Osteoblast (primary cell): Measurements from ENCODE around the gene FRMD8. TPM values are rescaled to one million over a fixed set of nuclear protein-coding genes. Genes with fewer than 3 reads are reported as not detected.

Source experiments
- DNase-seq: peaks from one replicate; pipeline ENCODE4 v3.0.0; 2011; ENCODE audit warnings: low spot score, mixed read lengths; ENCODE audit not compliant: insufficient read length; ENCODE audit errors: missing footprints
- H2AFZ ChIP-seq: 2 replicates; pipeline ENCODE4 v1.6.0; 2011; ENCODE audit warnings: mild to moderate bottlenecking, low read length
- H3K27ac ChIP-seq: 2 replicates; pipeline ENCODE4 v1.5.1; 2011; ENCODE audit warnings: mild to moderate bottlenecking, low read depth, low read length, moderate library complexity
- H3K27me3 ChIP-seq: 2 replicates; pipeline ENCODE4 v1.6.0; 2012; ENCODE audit warnings: mild to moderate bottlenecking, control low read depth, inconsistent platforms, low read length, moderate library complexity; ENCODE audit not compliant: insufficient read depth
- H3K36me3 ChIP-seq: 2 replicates; pipeline ENCODE4 v1.5.1; 2011; ENCODE audit warnings: mild to moderate bottlenecking, low read length, control low read depth, moderate library complexity; ENCODE audit not compliant: insufficient read depth
- H3K4me1 ChIP-seq: 2 replicates; pipeline ENCODE4 v1.5.1; 2011; ENCODE audit warnings: mild to moderate bottlenecking, low read length, control low read depth, moderate library complexity; ENCODE audit not compliant: insufficient read depth
- H3K4me2 ChIP-seq: 2 replicates; pipeline ENCODE4 v1.6.0; 2011; ENCODE audit warnings: mild to moderate bottlenecking, low read length; ENCODE audit not compliant: insufficient read depth
- H3K4me3 ChIP-seq: fragments of 200-600 bp; sonication (generic); 3 replicates; pipeline ENCODE4 v1.5.1; 2012; ENCODE audit warnings: mild to moderate bottlenecking, low read length, inconsistent platforms; ENCODE audit not compliant: insufficient read depth
- H3K79me2 ChIP-seq: 2 replicates; pipeline ENCODE4 v1.6.0; 2012; ENCODE audit warnings: mild to moderate bottlenecking, low read length, control low read depth, inconsistent platforms; ENCODE audit not compliant: insufficient read depth
- H3K9me3 ChIP-seq: 2 replicates; pipeline ENCODE4 v1.5.1; 2011; ENCODE audit warnings: low read depth, low read length, control low read depth
- H4K20me1 ChIP-seq: 2 replicates; pipeline ENCODE4 v1.6.0; 2012; ENCODE audit warnings: mild to moderate bottlenecking, low read length, control low read depth; ENCODE audit not compliant: insufficient read depth
- total RNA-seq: library from RNA; depleted of rRNA; stranded (reverse); fragments of >200 nt; gene quantifications from 2 replicates; pipeline ENCODE4 v1.2.3, GENCODE V29; 2012
- TF ChIP-seq, protein P1 (sequence below): IDR thresholded peaks from 2 replicates; pipeline ENCODE4 v1.5.1; 2011; ENCODE audit warnings: mild to moderate bottlenecking, low read depth, low read length, moderate library complexity; ENCODE audit errors: extremely low read depth

Gene FRMD8
- total RNA-seq, 1 donor = 78.2 TPM

DNA sequence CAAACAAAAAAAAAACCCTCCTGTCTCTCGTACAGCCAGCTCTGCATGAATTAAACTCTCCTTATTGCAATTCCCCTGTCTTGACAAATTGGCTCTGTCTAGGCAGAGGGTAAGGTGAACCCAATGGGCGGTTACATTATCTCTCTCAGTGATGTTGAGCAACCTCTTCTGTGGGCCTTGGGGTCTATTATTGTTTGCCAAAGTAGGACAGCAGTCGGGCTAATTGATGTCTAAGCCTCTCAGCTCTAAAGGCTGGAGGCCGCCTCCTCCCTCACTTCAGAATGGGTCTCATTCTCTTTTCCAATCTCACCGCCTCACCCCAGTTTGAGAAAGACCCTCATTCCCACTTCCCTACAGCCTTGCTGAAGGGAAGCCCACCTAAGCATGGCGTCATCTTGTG lies 2.7 kb upstream of the FRMD8 start:
- H3K79me2 ChIP-seq = peaks cover 34% of the 10 kb centered on the region
- DNase-seq = no peak
- peaks cover 33% of the 10 kb centered on the region for H3K4me1 ChIP-seq
- H3K4me2 ChIP-seq = no peak overlapping the region
- H3K9me3 ChIP-seq = no peaks in the 10 kb centered on the region
- peak overlapping the region; percentile 98 for H3K27ac ChIP-seq
- H2AFZ ChIP-seq = no peak overlapping the region
- H3K36me3 ChIP-seq = no peaks in the 10 kb centered on the region
- TF ChIP-seq, protein P1, sequence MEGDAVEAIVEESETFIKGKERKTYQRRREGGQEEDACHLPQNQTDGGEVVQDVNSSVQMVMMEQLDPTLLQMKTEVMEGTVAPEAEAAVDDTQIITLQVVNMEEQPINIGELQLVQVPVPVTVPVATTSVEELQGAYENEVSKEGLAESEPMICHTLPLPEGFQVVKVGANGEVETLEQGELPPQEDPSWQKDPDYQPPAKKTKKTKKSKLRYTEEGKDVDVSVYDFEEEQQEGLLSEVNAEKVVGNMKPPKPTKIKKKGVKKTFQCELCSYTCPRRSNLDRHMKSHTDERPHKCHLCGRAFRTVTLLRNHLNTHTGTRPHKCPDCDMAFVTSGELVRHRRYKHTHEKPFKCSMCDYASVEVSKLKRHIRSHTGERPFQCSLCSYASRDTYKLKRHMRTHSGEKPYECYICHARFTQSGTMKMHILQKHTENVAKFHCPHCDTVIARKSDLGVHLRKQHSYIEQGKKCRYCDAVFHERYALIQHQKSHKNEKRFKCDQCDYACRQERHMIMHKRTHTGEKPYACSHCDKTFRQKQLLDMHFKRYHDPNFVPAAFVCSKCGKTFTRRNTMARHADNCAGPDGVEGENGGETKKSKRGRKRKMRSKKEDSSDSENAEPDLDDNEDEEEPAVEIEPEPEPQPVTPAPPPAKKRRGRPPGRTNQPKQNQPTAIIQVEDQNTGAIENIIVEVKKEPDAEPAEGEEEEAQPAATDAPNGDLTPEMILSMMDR = no peak
- peaks cover under 1% of the 10 kb centered on the region for H4K20me1 ChIP-seq
- H3K27me3 ChIP-seq = no peaks in the 10 kb centered on the region
- no peak overlapping the region for H3K4me3 ChIP-seq

DNA sequence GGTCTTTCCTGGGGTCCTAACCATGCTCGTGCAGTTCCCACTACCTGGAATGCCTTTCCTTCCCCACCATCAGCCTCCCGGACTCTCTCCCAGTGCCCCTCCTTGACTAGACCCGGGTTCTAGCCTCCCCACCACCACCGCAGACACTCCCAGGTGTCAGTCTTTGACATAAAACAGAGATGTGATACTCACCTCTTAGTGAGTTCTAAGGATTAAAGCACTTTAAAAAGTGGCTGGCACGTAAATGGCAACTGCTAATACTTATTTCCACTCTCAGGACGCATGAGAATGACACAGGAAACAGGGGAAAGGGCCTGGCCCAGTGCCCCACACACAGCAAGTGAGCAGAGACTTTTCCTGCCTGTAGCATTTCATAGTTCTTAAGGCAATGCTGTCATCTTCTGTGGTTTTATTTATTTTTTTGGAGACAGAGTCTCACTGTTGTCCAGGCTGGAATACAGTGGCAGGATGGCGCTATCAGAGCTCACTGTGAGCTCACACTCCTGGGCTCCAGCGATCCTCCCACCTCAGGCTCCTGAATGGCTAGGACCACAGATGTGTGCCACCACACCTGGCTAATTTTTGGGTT lies 2.0 kb upstream of the FRMD8 start:
- Histone ChIP-seq H3K4me3 (no peak overlapping the region), H3K27me3 (no peaks in the 10 kb centered on the region), H3K79me2 (peaks cover 40% of the 10 kb centered on the region), H3K9me3 (no peaks in the 10 kb centered on the region), H3K27ac (peak overlapping the region; percentile 98), H3K4me1 (peaks cover 36% of the 10 kb centered on the region), H3K36me3 (no peaks in the 10 kb centered on the region), H2AFZ (no peak overlapping the region), H3K4me2 (no peak overlapping the region), H4K20me1 (peaks cover 3% of the 10 kb centered on the region)
- DNase-seq = peak; percentile 19
- TF ChIP-seq, protein P1 = no peak

DNA sequence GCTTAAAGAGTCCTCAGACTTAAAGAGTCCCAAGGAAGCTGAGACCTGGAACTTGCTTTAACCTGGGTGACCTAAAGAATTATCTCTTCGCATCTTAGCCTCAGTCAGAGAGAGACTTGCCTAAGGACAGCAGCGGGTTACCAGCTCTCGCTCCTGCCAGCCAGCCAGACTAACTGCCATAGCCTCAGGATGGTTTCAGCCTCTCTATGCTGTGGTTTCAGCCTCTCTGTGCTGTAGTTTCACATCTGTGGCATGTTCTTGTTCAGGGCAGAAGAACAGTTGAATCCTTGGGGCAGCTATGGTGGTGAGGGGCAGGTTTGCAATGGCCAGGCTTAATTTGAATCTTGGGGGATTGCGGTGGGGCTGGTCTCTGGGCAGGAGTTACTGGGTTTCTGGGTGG lies 2.3 kb downstream of the FRMD8 start:
- H3K36me3 ChIP-seq = peaks cover 20% of the 10 kb centered on the region

DNA sequence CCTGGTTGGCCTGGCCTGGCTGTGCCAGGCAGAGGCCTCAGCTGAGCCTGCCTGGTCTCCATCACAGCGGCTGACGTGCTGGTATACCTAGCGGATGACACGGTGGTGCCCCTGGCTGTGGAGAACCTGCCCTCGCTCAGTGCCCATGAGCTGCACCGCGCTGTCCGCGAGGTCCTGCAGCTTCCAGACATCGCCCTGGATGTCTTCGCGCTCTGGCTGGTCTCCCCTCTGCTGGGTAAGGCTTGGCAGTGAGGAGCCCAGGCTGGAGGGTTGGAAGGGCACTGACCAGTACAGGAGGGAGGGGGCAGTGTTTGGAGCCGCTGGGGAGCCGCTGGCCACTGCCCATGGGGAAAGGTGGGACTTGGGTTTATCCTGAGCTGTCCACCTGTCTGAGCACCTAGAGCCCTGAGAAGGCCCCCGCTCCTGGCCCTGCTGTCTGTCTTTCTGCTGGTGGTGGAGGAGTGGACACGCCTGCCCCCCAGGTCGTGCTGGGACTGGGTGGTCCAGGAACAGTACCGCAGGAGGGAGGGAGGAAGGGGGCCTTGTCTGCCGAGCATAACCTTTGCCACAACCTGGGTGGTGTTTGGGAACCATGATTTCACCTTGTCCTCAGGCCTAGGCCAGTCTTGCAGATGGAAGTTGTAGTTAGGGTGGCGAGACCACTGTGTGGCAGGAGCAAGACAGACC lies 3.0 kb downstream of the FRMD8 start:
- Histone ChIP-seq H2AFZ (no peak overlapping the region), H3K9me3 (no peaks in the 10 kb centered on the region), H4K20me1 (peaks cover 12% of the 10 kb centered on the region), H3K79me2 (peaks cover 80% of the 10 kb centered on the region), H3K27ac (peak overlapping the region; percentile 61), H3K36me3 (peaks cover 27% of the 10 kb centered on the region), H3K4me2 (peak overlapping the region; percentile 60), H3K4me3 (peak overlapping the region; percentile 19), H3K4me1 (peaks cover 36% of the 10 kb centered on the region), H3K27me3 (no peaks in the 10 kb centered on the region)
- peak; percentile 38 for DNase-seq
- TF ChIP-seq, protein P1 = no peak

More for the DNA sequence above, 2.3 kb downstream of the FRMD8 start:
- TF ChIP-seq, protein P1 = no peak
- Histone ChIP-seq H4K20me1 (peaks cover 12% of the 10 kb centered on the region), H3K4me3 (peak overlapping the region; percentile 19), H3K79me2 (peaks cover 81% of the 10 kb centered on the region), H3K4me1 (peaks cover 36% of the 10 kb centered on the region), H3K4me2 (peak overlapping the region; percentile 46), H2AFZ (no peak overlapping the region), H3K9me3 (no peaks in the 10 kb centered on the region), H3K27ac (peak overlapping the region; percentile 21), H3K27me3 (no peaks in the 10 kb centered on the region)
- DNase-seq = peak; percentile 79
